CD14-positive monocyte (primary cell): ENCODE measurements around the gene SLC25A52. TPM values are rescaled to one million over a fixed set of nuclear protein-coding genes. Genes with fewer than 3 reads are reported as not detected.

ENCODE experiments used
- DNase-seq, 3 donors: peaks; one replicate each; pipeline ENCODE4 v3.0.0-alpha.2; 2011 to 2022
- H2AFZ ChIP-seq: 2 replicates; pipeline ENCODE4 v1.6.0; 2012; ENCODE audit warnings: mild to moderate bottlenecking, low read depth, low read length, inconsistent platforms; ENCODE audit not compliant: insufficient read depth, poor library complexity, severe bottlenecking
- H3K27ac ChIP-seq, 2 donors: 1 replicate in 1 of 2; 2 replicates in 1 of 2; pipeline ENCODE4 v1.5.1; 2012 to 2013; ENCODE audit warnings: low read length in 2 of 2, control low read depth in 1 of 2, inconsistent platforms in 1 of 2, low read depth in 1 of 2, mild to moderate bottlenecking in 1 of 2
- H3K27me3 ChIP-seq, 2 donors: one replicate each; pipeline versions ENCODE4 v1.6.0 to v1.6.1; 2011 to 2013; ENCODE audit warnings: low read length in 2 of 2; ENCODE audit not compliant: control insufficient read depth in 2 of 2, insufficient read depth in 2 of 2
- H3K36me3 ChIP-seq, 2 donors: replicated peaks in 1 of 2; 1 replicate in 1 of 2; 2 replicates in 1 of 2; pipeline versions ENCODE4 v1.5.1 to v1.6.1; 2012 to 2013; ENCODE audit warnings: low read length in 2 of 2, control low read depth in 1 of 2, inconsistent platforms in 1 of 2, mild to moderate bottlenecking in 1 of 2; ENCODE audit not compliant: insufficient read depth in 2 of 2, control insufficient read depth in 1 of 2
- H3K4me1 ChIP-seq, 2 donors: 1 replicate in 1 of 2; 2 replicates in 1 of 2; pipeline versions ENCODE4 v1.5.1 to v1.6.1; 2012 to 2013; ENCODE audit warnings: low read length in 2 of 2, control low read depth in 1 of 2, inconsistent platforms in 1 of 2, mild to moderate bottlenecking in 1 of 2, moderate library complexity in 1 of 2; ENCODE audit not compliant: insufficient read depth in 2 of 2, control insufficient read depth in 1 of 2
- H3K4me2 ChIP-seq: replicated peaks from 2 replicates; pipeline ENCODE3; 2012; ENCODE audit warnings: low read length, moderate library complexity, mild to moderate bottlenecking; ENCODE audit not compliant: poor library complexity, severe bottlenecking; ENCODE audit errors: extremely low read depth
- H3K4me3 ChIP-seq, 3 experiments: fragments of 200-600 bp in 1 of 3; sonication (generic) in 1 of 3; replicated peaks in 1 of 3; 1 replicate in 2 of 3; 2 replicates in 1 of 3; pipeline ENCODE4 v1.5.1; 2011 to 2013; ENCODE audit warnings: low read length in 3 of 3, mild to moderate bottlenecking in 3 of 3, control low read depth in 2 of 3, low read depth in 2 of 3, inconsistent platforms in 1 of 3, moderate library complexity in 1 of 3
- H3K79me2 ChIP-seq: 2 replicates; pipeline ENCODE4 v1.6.0; 2012; ENCODE audit warnings: mild to moderate bottlenecking, control low read depth, inconsistent platforms, low read length, moderate library complexity; ENCODE audit not compliant: insufficient read depth
- H3K9ac ChIP-seq: 2 replicates; pipeline ENCODE4 v1.6.0; 2017; ENCODE audit warnings: low read length, mild to moderate bottlenecking; ENCODE audit not compliant: insufficient read depth, poor library complexity, severe bottlenecking
- H3K9me3 ChIP-seq, 2 donors: replicated peaks in 1 of 2; 1 replicate in 1 of 2; 2 replicates in 1 of 2; pipeline versions ENCODE4 v1.5.1 to v1.6.1; 2012 to 2013; ENCODE audit warnings: low read length in 2 of 2, control low read depth in 1 of 2; ENCODE audit not compliant: control insufficient read depth in 1 of 2, insufficient read depth in 1 of 2
- H4K20me1 ChIP-seq: 2 replicates; pipeline ENCODE4 v1.6.0; 2012; ENCODE audit warnings: mild to moderate bottlenecking, low read length, control low read depth, moderate library complexity; ENCODE audit not compliant: insufficient read depth
- H3K27ac Mint-ChIP-seq, 7 donors: one replicate each; pipeline ENCODE4 v1.8.0; 2020; ENCODE audit warnings: mild to moderate bottlenecking in 7 of 7, mixed read lengths in 7 of 7, moderate library complexity in 6 of 7, inconsistent platforms in 2 of 7
- H3K27me3 Mint-ChIP-seq, 3 donors: one replicate each; pipeline ENCODE4 v1.8.0; 2021 to 2022; ENCODE audit warnings: low read depth in 3 of 3, mild to moderate bottlenecking in 3 of 3, mixed read lengths in 3 of 3, moderate library complexity in 3 of 3, inconsistent platforms in 1 of 3
- H3K36me3 Mint-ChIP-seq, 2 donors: one replicate each; pipeline ENCODE4 v1.8.0; 2020; ENCODE audit warnings: mixed read lengths in 2 of 2, inconsistent platforms in 1 of 2, mild to moderate bottlenecking in 1 of 2
- H3K4me1 Mint-ChIP-seq: one replicate; pipeline ENCODE4 v1.8.0; 2020; ENCODE audit warnings: mild to moderate bottlenecking, mixed read lengths
- H3K4me3 Mint-ChIP-seq, 2 donors: one replicate each; pipeline ENCODE4 v1.8.0; 2020; ENCODE audit warnings: mild to moderate bottlenecking in 2 of 2, mixed read lengths in 2 of 2, moderate library complexity in 1 of 2
- H3K9me3 Mint-ChIP-seq, 7 donors: one replicate each; pipeline ENCODE4 v1.8.0; 2020 to 2022; ENCODE audit warnings: mixed read lengths in 7 of 7, mild to moderate bottlenecking in 6 of 7, moderate library complexity in 6 of 7, inconsistent platforms in 2 of 7
- WGBS: methylation state at CpG from one replicate; pipeline ENCODE4 v1.1.5; 2013; ENCODE audit warnings: missing lambda C conversion rate; ENCODE audit not compliant: insufficient coverage; 5-methylcytosine and 5-hydroxymethylcytosine counted together
- intact Hi-C, 2 donors: fragments of 100-400 bp; cut with micrococcal nuclease; formaldehyde crosslinking; loops; one replicate each; pipeline versions ENCODE4 v1.15.0 to v1.15.1; 2023
- polyA plus RNA-seq, 3 donors: library from polyadenylated mRNA; depleted of rRNA in 1 of 3; unstranded in 2 of 3; stranded (reverse) in 1 of 3; fragments of 300-500 nt in 2 of 3; fragments of >200 nt in 1 of 3; fragmentation: Illumina TruSeq in 2 of 3; gene quantifications; 1 replicate in 2 of 3; 2 replicates in 1 of 3; pipeline ENCODE4 v1.2.3, GENCODE V29; 2012 to 2021
- TF ChIP-seq, protein P1 (sequence below): fragments of 200-600 bp; IDR thresholded peaks from one replicate; pipeline ENCODE4 v1.8.0; 2022; ENCODE audit warnings: antibody characterized with exemption, mild to moderate bottlenecking

The SLC25A52 gene
- polyA plus RNA-seq, 3 donors = not detected

DNA sequence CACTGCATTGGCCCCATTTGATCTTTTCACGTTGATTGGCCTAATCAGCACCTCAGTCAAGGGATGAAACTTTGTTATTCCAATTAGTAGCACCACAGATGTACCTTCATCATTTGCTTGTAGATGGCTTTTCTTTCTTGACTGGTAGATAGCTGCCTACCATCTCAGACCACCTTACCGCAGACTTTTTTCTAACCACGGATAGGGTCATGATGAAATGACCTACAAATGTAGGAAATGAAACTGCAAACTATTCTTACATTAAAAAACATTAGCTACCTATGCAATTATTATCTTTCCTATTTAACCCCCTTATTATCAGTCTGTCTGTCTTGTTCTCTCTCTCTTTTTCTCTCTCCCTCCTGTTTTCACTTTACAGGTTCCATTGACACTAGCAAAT, 22.4 kb upstream of the SLC25A52 start:
- H3K4me1 Mint-ChIP-seq = peaks cover 8% of the 10 kb centered on the region
- Histone ChIP-seq H3K79me2 (no peaks in the 10 kb centered on the region), H3K9ac (no peak overlapping the region), H4K20me1 (no peaks in the 10 kb centered on the region), H3K4me3 (no peak overlapping the region), H3K4me2 (no peak overlapping the region), H3K27ac (no peak overlapping the region), H3K36me3 (no peaks in the 10 kb centered on the region), H3K9me3 (peaks cover 11 to 18% of the 10 kb centered on the region in 2 donors), H2AFZ (no peak overlapping the region), H3K4me1 (no peaks in the 10 kb centered on the region), H3K27me3 (no peaks in the 10 kb centered on the region)
- WGBS = 50% methylated on average over 2 of the region's 3 CpGs
- H3K9me3 Mint-ChIP-seq = peaks cover 10 to 27% (median 18%) of the 10 kb centered on the region in 7 donors
- H3K27ac Mint-ChIP-seq = no peak overlapping the region
- H3K4me3 Mint-ChIP-seq = no peak overlapping the region
- DNase-seq = no peak
- H3K27me3 Mint-ChIP-seq = peaks cover 0 to 3% (median 2%) of the 10 kb centered on the region in 3 donors
- TF ChIP-seq, protein P1, sequence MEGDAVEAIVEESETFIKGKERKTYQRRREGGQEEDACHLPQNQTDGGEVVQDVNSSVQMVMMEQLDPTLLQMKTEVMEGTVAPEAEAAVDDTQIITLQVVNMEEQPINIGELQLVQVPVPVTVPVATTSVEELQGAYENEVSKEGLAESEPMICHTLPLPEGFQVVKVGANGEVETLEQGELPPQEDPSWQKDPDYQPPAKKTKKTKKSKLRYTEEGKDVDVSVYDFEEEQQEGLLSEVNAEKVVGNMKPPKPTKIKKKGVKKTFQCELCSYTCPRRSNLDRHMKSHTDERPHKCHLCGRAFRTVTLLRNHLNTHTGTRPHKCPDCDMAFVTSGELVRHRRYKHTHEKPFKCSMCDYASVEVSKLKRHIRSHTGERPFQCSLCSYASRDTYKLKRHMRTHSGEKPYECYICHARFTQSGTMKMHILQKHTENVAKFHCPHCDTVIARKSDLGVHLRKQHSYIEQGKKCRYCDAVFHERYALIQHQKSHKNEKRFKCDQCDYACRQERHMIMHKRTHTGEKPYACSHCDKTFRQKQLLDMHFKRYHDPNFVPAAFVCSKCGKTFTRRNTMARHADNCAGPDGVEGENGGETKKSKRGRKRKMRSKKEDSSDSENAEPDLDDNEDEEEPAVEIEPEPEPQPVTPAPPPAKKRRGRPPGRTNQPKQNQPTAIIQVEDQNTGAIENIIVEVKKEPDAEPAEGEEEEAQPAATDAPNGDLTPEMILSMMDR = no peak
- H3K36me3 Mint-ChIP-seq = no peaks in the 10 kb centered on the region
- intact Hi-C loops = no loop called here

DNA sequence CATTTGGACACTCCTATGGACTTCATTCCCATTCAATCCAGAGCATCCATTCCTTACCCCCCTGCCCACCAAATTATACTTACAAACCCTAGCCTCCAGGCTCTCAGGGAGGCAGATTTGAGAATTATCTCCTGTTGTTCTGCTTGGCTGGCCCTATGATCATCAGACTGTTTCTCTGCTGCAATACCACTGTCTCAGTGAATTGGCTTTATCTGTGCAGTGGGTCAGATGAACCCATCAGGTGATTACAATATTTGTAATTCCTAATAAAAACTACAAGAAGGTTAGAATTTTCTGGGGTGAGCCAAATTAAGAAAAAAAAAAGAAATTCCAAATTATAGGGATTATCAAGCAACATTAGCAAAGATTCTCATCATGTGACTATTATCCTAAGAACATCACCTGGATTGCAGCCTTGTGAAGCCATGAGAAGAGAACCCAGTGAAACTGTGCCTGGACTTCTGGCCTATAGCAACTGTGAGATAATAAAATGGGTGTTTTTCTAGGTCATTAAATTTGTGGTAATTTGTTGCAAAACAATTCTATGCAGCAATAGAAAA, 17.8 kb upstream of the SLC25A52 start:
- Histone ChIP-seq H2AFZ (no peak overlapping the region), H3K27me3 (no peaks in the 10 kb centered on the region), H3K79me2 (no peaks in the 10 kb centered on the region), H3K27ac (no peak overlapping the region), H3K36me3 (no peaks in the 10 kb centered on the region), H3K4me3 (no peak overlapping the region), H3K9ac (no peak overlapping the region), H3K9me3 (peaks cover 14 to 25% of the 10 kb centered on the region in 2 donors), H3K4me2 (no peak overlapping the region), H3K4me1 (no peaks in the 10 kb centered on the region), H4K20me1 (no peaks in the 10 kb centered on the region)
- intact Hi-C loops = no loop called here
- peaks cover 8% of the 10 kb centered on the region for H3K4me1 Mint-ChIP-seq
- peaks cover 11 to 30% (median 20%) of the 10 kb centered on the region in 7 donors for H3K9me3 Mint-ChIP-seq
- TF ChIP-seq, protein P1 = no peak
- H3K36me3 Mint-ChIP-seq = no peaks in the 10 kb centered on the region
- no peak overlapping the region for H3K27ac Mint-ChIP-seq
- H3K4me3 Mint-ChIP-seq = no peak overlapping the region
- no peak for DNase-seq
- peaks cover 0 to 4% (median 2%) of the 10 kb centered on the region in 3 donors for H3K27me3 Mint-ChIP-seq
